Measurements from ENCODE around the gene EMP2.

- TF ChIP-seq CTCF (IDR thresholded peaks at IDR 0.05; ENCODE audit: low read length) (no peak), EZH2 (IDR thresholded peaks at IDR 0.05; ENCODE audit: borderline replicate concordance, low read length) (no peak)
Observed at GRCh38 chr16:10562361-10562899, 18.0 kb downstream of the EMP2 start.

Measured in OCI-LY1 (cell line).